IMR-90 (cell line): ENCODE data around the gene SLC26A4. TPM values are rescaled to one million over a fixed set of nuclear protein-coding genes. Genes with fewer than 3 reads are reported as not detected.

ENCODE experiments used
- ATAC-seq: fragments of 200-7000 bp; cut with Tn5 transposase; 2 replicates; pipeline ENCODE4 v1.9.1; 2020; ENCODE audit warnings: low read depth, mild to moderate bottlenecking, moderate library complexity
- BruUV-seq: library from RNA; stranded (reverse); fragments of 400-500 nt; replicated peaks from 2 replicates; lab custom pipeline; 2021; lab: Mats Ljungman, UMichigan
- CTCF ChIA-PET: fragments of 300-600 bp; formaldehyde crosslinking; extraction: SDS; loops from one replicate; lab custom pipeline; 2021; ENCODE audit warnings: antibody characterized with exemption; lab: Yijun Ruan, JAX
- POLR2A ChIA-PET: fragments of 300-600 bp; sonication (Branson Sonifier 250); formaldehyde crosslinking; loops from one replicate; lab custom pipeline; 2022; ENCODE audit warnings: antibody characterized with exemption; ENCODE audit not compliant: unreplicated experiment; lab: Charles Lee
- DNase-seq: peaks from one replicate; pipeline ENCODE4 v3.0.0; 2013
- H2AFZ ChIP-seq: replicated peaks from 2 replicates; pipeline ENCODE3; 2013; ENCODE audit warnings: low read length, mild to moderate bottlenecking; ENCODE audit not compliant: poor library complexity
- H2AK5ac ChIP-seq: 2 replicates; pipeline ENCODE4 v1.6.1; 2013; ENCODE audit warnings: low read depth, low read length, inconsistent platforms
- H2AK9ac ChIP-seq: replicated peaks from 2 replicates; pipeline ENCODE3; 2013; ENCODE audit warnings: mild to moderate bottlenecking, low read depth, low read length, moderate library complexity; ENCODE audit not compliant: poor library complexity
- H2BK120ac ChIP-seq: 2 replicates; pipeline ENCODE4 v1.6.1; 2013; ENCODE audit warnings: low read depth, low read length, inconsistent platforms
- H2BK15ac ChIP-seq: 3 replicates; pipeline ENCODE4 v1.6.1; 2013; ENCODE audit warnings: low read depth, low read length, inconsistent platforms
- H2BK20ac ChIP-seq: 2 replicates; pipeline ENCODE4 v1.6.1; 2013; ENCODE audit warnings: low read depth, mild to moderate bottlenecking, inconsistent platforms, low read length, moderate library complexity
- H2BK5ac ChIP-seq: 2 replicates; pipeline ENCODE4 v1.6.1; 2013; ENCODE audit warnings: mild to moderate bottlenecking, low read depth, low read length, inconsistent platforms; ENCODE audit not compliant: poor library complexity, severe bottlenecking
- H3K14ac ChIP-seq: replicated peaks from 2 replicates; pipeline ENCODE4 v1.6.1; 2013; ENCODE audit warnings: low read depth, low read length, inconsistent platforms
- H3K18ac ChIP-seq: 2 replicates; pipeline ENCODE4 v1.6.1; 2013; ENCODE audit warnings: low read depth, low read length, control low read depth
- H3K23ac ChIP-seq: 2 replicates; pipeline ENCODE4 v1.6.1; 2013; ENCODE audit warnings: low read depth, low read length, inconsistent platforms
- H3K27ac ChIP-seq: 2 replicates; pipeline ENCODE4 v1.5.1; 2013; ENCODE audit warnings: mild to moderate bottlenecking, control low read depth, low read length; ENCODE audit not compliant: insufficient read depth
- H3K27me3 ChIP-seq: 2 replicates; pipeline ENCODE4 v1.6.1; 2013; ENCODE audit warnings: low read length; ENCODE audit not compliant: control insufficient read depth, insufficient read depth
- H3K36me3 ChIP-seq: 2 replicates; pipeline ENCODE4 v1.6.1; 2013; ENCODE audit warnings: low read length, mixed read lengths; ENCODE audit not compliant: control insufficient read depth, insufficient read depth
- H3K4ac ChIP-seq: 2 replicates; pipeline ENCODE4 v1.6.1; 2013; ENCODE audit warnings: low read depth, low read length, inconsistent platforms
- H3K4me1 ChIP-seq: 2 replicates; pipeline ENCODE4 v1.6.1; 2013; ENCODE audit warnings: low read length, mixed read lengths; ENCODE audit not compliant: control insufficient read depth, insufficient read depth
- H3K4me2 ChIP-seq: 2 replicates; pipeline ENCODE4 v1.6.1; 2013; ENCODE audit warnings: low read depth, mild to moderate bottlenecking, control low read depth, low read length, moderate library complexity
- H3K4me3 ChIP-seq: 2 replicates; pipeline ENCODE4 v1.5.1; 2013; ENCODE audit warnings: low read depth, mild to moderate bottlenecking, control low read depth, low read length, moderate library complexity; ENCODE audit not compliant: insufficient read depth
- H3K56ac ChIP-seq: 2 replicates; pipeline ENCODE4 v1.6.1; 2013; ENCODE audit warnings: low read length, inconsistent platforms; ENCODE audit not compliant: insufficient read depth; ENCODE audit errors: extremely low read depth
- H3K79me1 ChIP-seq, 2 experiments: 2 replicates each; pipeline ENCODE4 v1.6.1; 2013; ENCODE audit warnings: low read length in 2 of 2, inconsistent platforms in 1 of 2, low read depth in 1 of 2
- H3K9ac ChIP-seq: 2 replicates; pipeline ENCODE4 v1.6.1; 2013; ENCODE audit warnings: low read depth, low read length, control low read depth
- H3K9me1 ChIP-seq: 2 replicates; pipeline ENCODE4 v1.6.1; 2013; ENCODE audit warnings: low read length, inconsistent platforms; ENCODE audit not compliant: insufficient read depth
- H3K9me3 ChIP-seq: 2 replicates; pipeline ENCODE4 v1.6.1; 2013; ENCODE audit warnings: low read length; ENCODE audit not compliant: control insufficient read depth, insufficient read depth
- H4K20me1 ChIP-seq: 2 replicates; pipeline ENCODE4 v1.6.1; 2013; ENCODE audit warnings: low read length, inconsistent platforms; ENCODE audit not compliant: insufficient read depth
- H4K5ac ChIP-seq: 2 replicates; pipeline ENCODE4 v1.6.1; 2013; ENCODE audit warnings: mild to moderate bottlenecking, low read depth, low read length, control low read depth
- H4K8ac ChIP-seq, 2 experiments: 2 replicates each; pipeline ENCODE4 v1.6.1; 2013; ENCODE audit warnings: low read depth in 2 of 2, low read length in 2 of 2, control low read depth in 1 of 2, inconsistent platforms in 1 of 2
- H4K91ac ChIP-seq: 2 replicates; pipeline ENCODE4 v1.6.1; 2013; ENCODE audit warnings: low read depth, low read length, inconsistent platforms; ENCODE audit not compliant: insufficient read depth
- RCOR1 ChIP-seq: IDR thresholded peaks from 2 replicates; pipeline ENCODE4 v1.6.1; 2012; ENCODE audit warnings: mild to moderate bottlenecking, low read length, improper control_type of control experiment; ENCODE audit not compliant: insufficient replicate concordance
- WGBS, 2 experiments: methylation state at CpG; one replicate each; pipeline versions ENCODE4 v1.1.5 to v1.1.7; 2013; ENCODE audit warnings: missing lambda C conversion rate in 2 of 2; ENCODE audit not compliant: insufficient read length in 1 of 2; ENCODE audit errors: extremely low coverage in 2 of 2; 5-methylcytosine and 5-hydroxymethylcytosine counted together
- dilution Hi-C: fragments of 300-500 bp; cut with HindIII; formaldehyde crosslinking; loops from one replicate; pipeline ENCODE4 v1.14.3; 2018; ENCODE audit warnings: low sequenced_read_pairs; ENCODE audit not compliant: unreplicated experiment
- in situ Hi-C: fragments of 300-500 bp; cut with MboI; formaldehyde crosslinking; loops from 3 replicates; pipeline ENCODE4 v1.14.3; 2019; ENCODE audit warnings: low sequenced_read_pairs, inconsistent platforms, mixed read lengths
- intact Hi-C: fragments of 100-400 bp; cut with micrococcal nuclease; formaldehyde crosslinking; loops from 2 replicates; pipeline ENCODE4 v1.10.0; 2022
- polyA plus RNA-seq, 3 experiments: library from polyadenylated mRNA; depleted of rRNA; stranded (reverse); fragments of >200 nt; gene quantifications; 2 replicates each; pipeline ENCODE4 v1.2.3, GENCODE V29; 2012; ENCODE audit warnings: low replicate concordance in 1 of 3
- total RNA-seq: library from RNA; depleted of rRNA; stranded (reverse); fragments of >200 nt; gene quantifications from 2 replicates; pipeline ENCODE4 v1.2.3, GENCODE V29; 2012

The SLC26A4 gene
- total and polyA plus RNA-seq, 2 of the 4 experiments (the other 2 are of a cell fraction), result 0.09 to 1.1 TPM

- Histone ChIP-seq H4K20me1 (no peaks in the 10 kb centered on the region), H3K79me1 (no peaks in the 10 kb centered on the region), H2BK5ac (no peak overlapping the region), H3K18ac (no peak overlapping the region), H3K4me3 (no peak overlapping the region), H2AFZ (no peak overlapping the region), H3K4me2 (no peak overlapping the region), H2BK20ac (no peak overlapping the region), H3K56ac (no peak overlapping the region), H3K27ac (no peak overlapping the region), H4K91ac (no peak overlapping the region), H3K4me1 (no peaks in the 10 kb centered on the region; the same call in 1 of the 2 replicates), H3K14ac (no peak overlapping the region), H3K9ac (no peak overlapping the region), H3K27me3 (no peaks in the 10 kb centered on the region), H3K9me1 (no peaks in the 10 kb centered on the region; the same call in 1 of the 2 replicates), H3K36me3 (no peaks in the 10 kb centered on the region), H2AK9ac (no peak overlapping the region), H3K23ac (no peak overlapping the region), H4K8ac (no peak overlapping the region), H2AK5ac (no peak overlapping the region), H3K4ac (no peak overlapping the region), H2BK120ac (no peak overlapping the region), H2BK15ac (no peak overlapping the region), H4K5ac (no peak overlapping the region), H3K9me3 (no peaks in the 10 kb centered on the region)
- DNase-seq, result no peak
- no CpG with 5 or more reads among the region's 5 CpGs for WGBS, 2 experiments
- ATAC-seq, result no peak
- in situ Hi-C loops, result no loop called here
- POLR2A ChIA-PET, result no interaction called here
- CTCF ChIA-PET, result interaction anchor here (1.6 kb wide), 1 partner anchor 9 kb away, joined by 5 read pairs; no protein-coding TSS in a partner anchor
- no TSS peak for BruUV-seq
- intact Hi-C loops, result no loop called here
- no peak for TF ChIP-seq RCOR1
- dilution Hi-C loops, result no loop called here
These were observed 22.3 kb downstream of the SLC26A4 start for GRCh38 chr7:107682886-107683285.
